H1 (cell line): ENCODE results near the gene LINC00632. TPM values are rescaled to one million over a fixed set of nuclear protein-coding genes. Genes with fewer than 3 reads are reported as not detected.

ENCODE experiments used
- CTCF ChIA-PET: fragments of 300-600 bp; sonication (Branson Sonifier 250); formaldehyde crosslinking; loops from one replicate; lab custom pipeline; 2021; ENCODE audit not compliant: partially characterized antibody; lab: Charles Lee
- POLR2A ChIA-PET: fragments of 300-600 bp; sonication (Branson Sonifier 250); formaldehyde crosslinking; loops from one replicate; lab custom pipeline; 2021; ENCODE audit warnings: inconsistent platforms; ENCODE audit not compliant: partially characterized antibody; lab: Charles Lee
- DNase-seq, 2 experiments: peaks; one replicate each; pipeline versions ENCODE4 v3.0.0 to v3.0.0-alpha.2; 2010 to 2022; ENCODE audit warnings: low spot score in 2 of 2, low read depth in 1 of 2, mixed read lengths in 1 of 2
- FAIRE-seq: peaks from 2 replicates; lab custom pipeline; 2011; peaks lifted over from hg19 to GRCh38; lab: Jason Lieb, UNC
- H2AFZ ChIP-seq: 2 replicates; pipeline ENCODE4 v1.8.1; 2012; ENCODE audit warnings: low read length, inconsistent platforms
- H2AK5ac ChIP-seq: 2 replicates; pipeline ENCODE4 v1.6.1; 2013; ENCODE audit warnings: low read depth, low read length
- H2BK120ac ChIP-seq: replicated peaks from 2 replicates; pipeline ENCODE3; 2013; ENCODE audit warnings: low read depth, low read length, inconsistent platforms
- H2BK12ac ChIP-seq: 2 replicates; pipeline ENCODE4 v1.6.1; 2013; ENCODE audit warnings: low read depth, low read length
- H2BK15ac ChIP-seq: 2 replicates; pipeline ENCODE4 v1.6.1; 2013; ENCODE audit warnings: low read length
- H2BK20ac ChIP-seq: 2 replicates; pipeline ENCODE4 v1.6.1; 2013; ENCODE audit warnings: low read length
- H2BK5ac ChIP-seq: 2 replicates; pipeline ENCODE4 v1.6.1; 2013; ENCODE audit warnings: low read depth, low read length
- H3K14ac ChIP-seq: 2 replicates; pipeline ENCODE4 v1.6.1; 2013; ENCODE audit warnings: inconsistent platforms; ENCODE audit not compliant: insufficient read length
- H3K18ac ChIP-seq: 2 replicates; pipeline ENCODE4 v1.6.1; 2013; ENCODE audit warnings: low read length; ENCODE audit errors: extremely low read depth
- H3K23ac ChIP-seq: 2 replicates; pipeline ENCODE4 v1.6.1; 2013; ENCODE audit warnings: inconsistent platforms; ENCODE audit not compliant: insufficient read length
- H3K23me2 ChIP-seq: 2 replicates; pipeline ENCODE4 v1.6.1; 2013; ENCODE audit warnings: low read depth, low read length
- H3K27ac ChIP-seq: 2 replicates; pipeline ENCODE4 v1.6.1; 2011; ENCODE audit warnings: low read depth, low read length, inconsistent platforms
- H3K27me3 ChIP-seq, 4 experiments: replicated peaks in 1 of 4; 1 replicate in 1 of 4; 2 replicates in 3 of 4; pipeline versions ENCODE4 v1.6.1 to v1.8.1; 2011 to 2013; ENCODE audit warnings: low read length in 3 of 4, mild to moderate bottlenecking in 3 of 4, inconsistent platforms in 2 of 4, mixed read lengths in 2 of 4, moderate library complexity in 1 of 4; ENCODE audit not compliant: control insufficient read depth in 3 of 4, insufficient read depth in 3 of 4; ENCODE audit errors: extremely low read depth in 1 of 4
- H3K36me3 ChIP-seq, 4 experiments: 2 replicates each; pipeline versions ENCODE4 v1.6.1 to v1.8.1; 2011 to 2013; ENCODE audit warnings: mild to moderate bottlenecking in 4 of 4, low read length in 3 of 4, moderate library complexity in 2 of 4, control low read depth in 1 of 4, inconsistent platforms in 1 of 4; ENCODE audit not compliant: insufficient read depth in 4 of 4, control insufficient read depth in 2 of 4
- H3K4ac ChIP-seq: replicated peaks from 2 replicates; pipeline ENCODE3; 2013; ENCODE audit warnings: low read length, low read depth, mixed read lengths, inconsistent platforms; ENCODE audit not compliant: insufficient read length
- H3K4me1 ChIP-seq, 4 experiments: replicated peaks in 1 of 4; 1 replicate in 1 of 4; 2 replicates in 3 of 4; pipeline versions ENCODE4 v1.6.1 to v1.8.1; 2011 to 2013; ENCODE audit warnings: low read length in 3 of 4, inconsistent platforms in 2 of 4, mixed read lengths in 1 of 4; ENCODE audit not compliant: insufficient read depth in 4 of 4, control insufficient read depth in 3 of 4
- H3K4me2 ChIP-seq, 2 experiments: 2 replicates each; pipeline versions ENCODE4 v1.6.1 to v1.8.1; 2011 to 2013; ENCODE audit warnings: low read depth in 2 of 2, low read length in 2 of 2, control low read depth in 1 of 2, inconsistent platforms in 1 of 2, mild to moderate bottlenecking in 1 of 2; ENCODE audit not compliant: insufficient read depth in 1 of 2
- H3K4me3 ChIP-seq, 4 experiments: fragments of 200-600, 300-600 bp in 1 of 4; sonication (generic), shearing (Covaris generic), sonication (Bioruptor Twin) in 1 of 4; 2 replicates each; pipeline versions ENCODE4 v1.5.1 to v1.8.1; 2011 to 2016; ENCODE audit warnings: low read length in 4 of 4, low read depth in 3 of 4, control low read depth in 2 of 4, inconsistent platforms in 2 of 4, mild to moderate bottlenecking in 2 of 4, mixed read lengths in 1 of 4, moderate library complexity in 1 of 4; ENCODE audit not compliant: insufficient read depth in 2 of 4; ENCODE audit errors: extremely low read depth in 1 of 4
- H3K56ac ChIP-seq: replicated peaks from 2 replicates; pipeline ENCODE3; 2013; ENCODE audit warnings: low read depth, mild to moderate bottlenecking, mixed read lengths, low read length, inconsistent platforms; ENCODE audit not compliant: insufficient read length
- H3K79me1 ChIP-seq: 2 replicates; pipeline ENCODE4 v1.6.1; 2013; ENCODE audit warnings: low read depth, low read length, control low read depth
- H3K79me2 ChIP-seq, 2 experiments: 2 replicates each; pipeline versions ENCODE4 v1.6.1 to v1.8.1; 2012 to 2013; ENCODE audit warnings: low read length in 2 of 2, mild to moderate bottlenecking in 2 of 2, inconsistent platforms in 1 of 2; ENCODE audit not compliant: insufficient read depth in 2 of 2, control insufficient read depth in 1 of 2
- H3K9ac ChIP-seq, 4 experiments: replicated peaks in 1 of 4; 1 replicate in 1 of 4; 2 replicates in 3 of 4; pipeline versions ENCODE4 v1.6.1 to v1.8.1; 2011 to 2013; ENCODE audit warnings: low read depth in 3 of 4, low read length in 3 of 4, control low read depth in 2 of 4, mild to moderate bottlenecking in 2 of 4, moderate library complexity in 2 of 4, inconsistent platforms in 1 of 4; ENCODE audit errors: extremely low read depth in 1 of 4
- H3K9me3 ChIP-seq, 2 experiments: 2 replicates each; pipeline versions ENCODE4 v1.6.1 to v1.8.1; 2012 to 2013; ENCODE audit warnings: mild to moderate bottlenecking in 2 of 2, moderate library complexity in 2 of 2, control low read depth in 1 of 2, inconsistent platforms in 1 of 2, low read depth in 1 of 2, low read length in 1 of 2, mixed read lengths in 1 of 2; ENCODE audit not compliant: insufficient read depth in 2 of 2
- H4K20me1 ChIP-seq, 2 experiments: replicated peaks in 1 of 2; 2 replicates each; pipeline versions ENCODE3 to v1.8.1; 2011 to 2013; ENCODE audit warnings: inconsistent platforms in 2 of 2, low read length in 2 of 2, mild to moderate bottlenecking in 1 of 2; ENCODE audit not compliant: insufficient read depth in 2 of 2, control insufficient read depth in 1 of 2
- H4K5ac ChIP-seq: 2 replicates; pipeline ENCODE4 v1.6.1; 2013; ENCODE audit warnings: low read length, low read depth, mixed read lengths, inconsistent platforms; ENCODE audit not compliant: insufficient read length
- H4K8ac ChIP-seq: 2 replicates; pipeline ENCODE4 v1.8.0; 2013; ENCODE audit warnings: mild to moderate bottlenecking, moderate library complexity, low read length, inconsistent platforms; ENCODE audit not compliant: insufficient read depth; ENCODE audit errors: extremely low read depth
- H4K91ac ChIP-seq: replicated peaks from 2 replicates; pipeline ENCODE3; 2013; ENCODE audit warnings: low read length, mixed read lengths, inconsistent platforms; ENCODE audit not compliant: insufficient read length
- ASH2L ChIP-seq: fragments of 200-600, 300-600 bp; sonication (generic); IDR thresholded peaks from one replicate; pipeline ENCODE4 v1.7.1; 2017; ENCODE audit warnings: low read length
- TEAD4 ChIP-seq: IDR thresholded peaks from 2 replicates; pipeline ENCODE4 v1.6.1; 2012; ENCODE audit warnings: low read depth, low read length, inconsistent platforms, mixed read lengths
- WGBS, 2 experiments: shearing (Covaris generic) in 1 of 2; methylation state at CpG; one replicate each; pipeline versions ENCODE4 v1.1.6 to v1.1.7; 2013 to 2015; ENCODE audit warnings: low lambda C conversion rate in 2 of 2, mixed read lengths in 2 of 2, inconsistent platforms in 1 of 2, low coverage in 1 of 2, missing lambda C conversion rate in 1 of 2; ENCODE audit not compliant: insufficient replicate concordance in 2 of 2, insufficient coverage in 1 of 2, insufficient read length in 1 of 2; ENCODE audit errors: extremely low coverage in 1 of 2, missing lambda C conversion rate in 1 of 2; 5-methylcytosine and 5-hydroxymethylcytosine counted together
- polyA plus RNA-seq, 7 experiments: library from polyadenylated mRNA; depleted of rRNA in 3 of 7; stranded (reverse) in 5 of 7; unstranded in 2 of 7; fragments of >200 nt in 5 of 7; fragments of 200-250 nt in 2 of 7; gene quantifications; 1 replicate in 5 of 7; 2 replicates in 1 of 7; 4 replicates in 1 of 7; pipeline versions ENCODE4 v1.2.1 to v1.2.3, GENCODE V29; 2011 to 2013; ENCODE audit warnings: missing spikeins in 2 of 7, mixed read lengths in 2 of 7
- total RNA-seq: library from RNA; stranded (reverse); fragmentation: NEBNext Ultra II Directional; extraction: Animal tissue kit (Norgen Biotek cat#: 25700); gene quantifications from 2 replicates; pipeline ENCODE4 v1.2.1, GENCODE V29; 2021

LINC00632 gene
- total and polyA plus RNA-seq, 2 of the 8 experiments (the other 6 are each of a cell fraction or from before 2014, with no cell fraction given), result 24.5 to 85.1 TPM

DNA sequence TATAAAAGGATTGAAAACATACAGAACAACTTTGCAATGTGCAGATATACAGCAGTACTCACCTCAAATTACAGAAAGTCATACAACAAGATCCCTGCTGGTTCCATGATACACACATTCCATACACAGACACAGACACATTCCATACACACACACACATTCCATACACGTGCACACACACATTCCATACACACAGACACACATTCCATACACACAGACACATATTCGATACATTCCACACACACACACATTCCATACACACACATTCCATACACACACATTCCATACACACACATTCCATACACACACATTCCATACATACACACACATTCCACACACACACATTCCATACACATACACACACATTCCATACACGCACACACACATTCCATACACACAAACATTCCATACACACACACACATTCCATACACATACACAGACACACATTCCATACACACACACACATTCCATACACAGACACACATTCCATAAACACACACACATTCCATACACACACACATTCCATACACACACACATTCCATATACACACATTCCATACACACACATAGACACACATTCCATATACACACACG lies 13.7 kb downstream of the LINC00632 start:
- no peak overlapping the region; the same call in 1 of the 2 replicates for H2BK5ac ChIP-seq
- H3K4me3 ChIP-seq, result no peak overlapping the region
- H3K27me3 ChIP-seq, result no peaks in the 10 kb centered on the region
- no peak overlapping the region for H2BK20ac ChIP-seq
- H3K79me2 ChIP-seq, result no peaks in the 10 kb centered on the region; a peak in 1 of 4 replicates
- H3K36me3 ChIP-seq, result peaks cover 0 to 9% (median 0%) of the 10 kb centered on the region in 4 experiments; a peak in 3 of 8 replicates
- H2BK12ac ChIP-seq, result peak overlapping the region; percentile 94
- POLR2A ChIA-PET, result no interaction called here
- H4K20me1 ChIP-seq, result peaks cover 0 to 8% of the 10 kb centered on the region in 2 experiments
- no peak overlapping the region for H2AFZ ChIP-seq
- H4K91ac ChIP-seq, result no peak overlapping the region
- TF ChIP-seq ASH2L (no peak), TEAD4 (peak; percentile 80)
- FAIRE-seq, result peak; percentile 100
- no peak overlapping the region for H4K5ac ChIP-seq
- no peak overlapping the region for H3K4me2 ChIP-seq
- no peak overlapping the region for H2BK120ac ChIP-seq
- H3K9me3 ChIP-seq, result no peaks in the 10 kb centered on the region
- DNase-seq, result no peak
- 58 to 100% methylated on average over 1 to 4 of the region's 4 CpGs for WGBS, 2 experiments
- no peaks in the 10 kb centered on the region for H3K79me1 ChIP-seq
- no peak overlapping the region for H3K14ac ChIP-seq
- H3K4ac ChIP-seq, result no peak overlapping the region
- peaks cover 23% of the 10 kb centered on the region; the same call in 1 of the 2 replicates for H3K23me2 ChIP-seq
- no peak overlapping the region for H3K23ac ChIP-seq
- H2AK5ac ChIP-seq, result peak overlapping the region; percentile 100; the same call in 1 of the 2 replicates
- H3K9ac ChIP-seq, result no peak overlapping the region
- no peak overlapping the region for H3K18ac ChIP-seq
- no peaks in the 10 kb centered on the region for H3K4me1 ChIP-seq
- H2BK15ac ChIP-seq, result no peak overlapping the region
- H3K56ac ChIP-seq, result peak overlapping the region; percentile 98
- CTCF ChIA-PET, result no interaction called here
- no peak overlapping the region for H3K27ac ChIP-seq
- no peak overlapping the region for H4K8ac ChIP-seq
